ENCODE results near the gene OR6J1. TPM values are rescaled to one million over a fixed set of nuclear protein-coding genes. Genes with fewer than 3 reads are reported as not detected.

OR6J1 gene
- total and polyA plus RNA-seq, 2 donors (not counting 1 experiment from before 2014, with no cell fraction given): not detected

- no peaks in the 10 kb centered on the region for H3K36me3 ChIP-seq (ENCODE audit: control insufficient read depth, insufficient read depth, low read length)
- TF ChIP-seq EZH2 (IDR thresholded peaks at IDR 0.05; ENCODE audit: low read length, missing control alignments) (no peak), CTCF (conservative IDR thresholded peaks at IDR 0.05 in 1 of 2, IDR thresholded peaks at IDR 0.05 in 1 of 2; ENCODE audit: low read depth in 1 of 2, low read length in 2 of 2) (no peak)
- H2AFZ ChIP-seq (ENCODE audit: low read length): no peak overlapping the region
- no peaks in the 10 kb centered on the region for H4K20me1 ChIP-seq (ENCODE audit: control insufficient read depth, extremely low read depth, insufficient read depth, low read length)
- H3K4me3 ChIP-seq (replicated peaks in 1 of 4; ENCODE audit: control extremely low read depth in 1 of 4, insufficient read depth in 1 of 4, low read depth in 3 of 4, low read length in 4 of 4): no peak overlapping the region
- no peak overlapping the region for H3K27ac ChIP-seq (ENCODE audit: insufficient read depth, low read length)
- H3K27me3 ChIP-seq (ENCODE audit: control insufficient read depth, insufficient read depth, low read length): peaks cover 4% of the 10 kb centered on the region
- DNase-seq (ENCODE audit: low read depth in 2 of 2): no peak
- H3K9me3 ChIP-seq (ENCODE audit: control insufficient read depth, insufficient read depth, low read depth, low read length): no peaks in the 10 kb centered on the region
- no peaks in the 10 kb centered on the region for H3K79me2 ChIP-seq (ENCODE audit: control insufficient read depth, insufficient read depth, low read length)
- no peak overlapping the region for H3K9ac ChIP-seq (ENCODE audit: insufficient read depth, low read length)
- no peak overlapping the region for H3K4me2 ChIP-seq (ENCODE audit: extremely low read depth, insufficient read depth, low read length)
- H3K4me1 ChIP-seq (ENCODE audit: control insufficient read depth, extremely low read depth, insufficient read depth, low read length): no peaks in the 10 kb centered on the region
Measured at GRCh38 chr14:22634233-22634900, 9.8 kb downstream of the OR6J1 start.

- H3K4me1 ChIP-seq (ENCODE audit: control insufficient read depth, extremely low read depth, insufficient read depth, low read length): no peaks in the 10 kb centered on the region
- no peaks in the 10 kb centered on the region for H3K36me3 ChIP-seq (ENCODE audit: control insufficient read depth, insufficient read depth, low read length)
- H3K4me2 ChIP-seq (ENCODE audit: extremely low read depth, insufficient read depth, low read length): no peak overlapping the region
- peak; percentile 92 to 97 for DNase-seq (ENCODE audit: low read depth in 2 of 2)
- no peak overlapping the region for H3K27ac ChIP-seq (ENCODE audit: insufficient read depth, low read length)
- H3K27me3 ChIP-seq (ENCODE audit: control insufficient read depth, insufficient read depth, low read length): peaks cover 4% of the 10 kb centered on the region
- no peak overlapping the region for H2AFZ ChIP-seq (ENCODE audit: low read length)
- TF ChIP-seq EZH2 (IDR thresholded peaks at IDR 0.05; ENCODE audit: low read length, missing control alignments): no peak
- TF ChIP-seq CTCF (conservative IDR thresholded peaks at IDR 0.05 in 1 of 2, IDR thresholded peaks at IDR 0.05 in 1 of 2; ENCODE audit: low read depth in 1 of 2, low read length in 2 of 2): no peak
- no peaks in the 10 kb centered on the region for H4K20me1 ChIP-seq (ENCODE audit: control insufficient read depth, extremely low read depth, insufficient read depth, low read length)
- H3K9ac ChIP-seq (ENCODE audit: insufficient read depth, low read length): no peak overlapping the region
- H3K79me2 ChIP-seq (ENCODE audit: control insufficient read depth, insufficient read depth, low read length): no peaks in the 10 kb centered on the region
- no peaks in the 10 kb centered on the region for H3K9me3 ChIP-seq (ENCODE audit: control insufficient read depth, insufficient read depth, low read depth, low read length)
- H3K4me3 ChIP-seq (replicated peaks in 1 of 4; ENCODE audit: control extremely low read depth in 1 of 4, insufficient read depth in 1 of 4, low read depth in 3 of 4, low read length in 4 of 4): no peak overlapping the region
Measured at GRCh38 chr14:22630486-22630885, 13.7 kb downstream of the OR6J1 start.

- no peaks in the 10 kb centered on the region for H4K20me1 ChIP-seq (ENCODE audit: control insufficient read depth, extremely low read depth, insufficient read depth, low read length)
- no peak overlapping the region for H3K9ac ChIP-seq (ENCODE audit: insufficient read depth, low read length)
- H3K4me2 ChIP-seq (ENCODE audit: extremely low read depth, insufficient read depth, low read length): no peak overlapping the region
- no peak overlapping the region for H3K27ac ChIP-seq (ENCODE audit: insufficient read depth, low read length)
- peak in 1 of 2 donors; percentile 29 for DNase-seq (ENCODE audit: low read depth in 2 of 2)
- no peak overlapping the region for H2AFZ ChIP-seq (ENCODE audit: low read length)
- H3K27me3 ChIP-seq (ENCODE audit: control insufficient read depth, insufficient read depth, low read length): peaks cover 4% of the 10 kb centered on the region
- no peak overlapping the region for H3K4me3 ChIP-seq (replicated peaks in 1 of 4; ENCODE audit: control extremely low read depth in 1 of 4, insufficient read depth in 1 of 4, low read depth in 3 of 4, low read length in 4 of 4)
- TF ChIP-seq EZH2 (IDR thresholded peaks at IDR 0.05; ENCODE audit: low read length, missing control alignments) (no peak), CTCF (conservative IDR thresholded peaks at IDR 0.05 in 1 of 2, IDR thresholded peaks at IDR 0.05 in 1 of 2; ENCODE audit: low read depth in 1 of 2, low read length in 2 of 2) (peak in 1 of 2 donors; percentile 2)
- H3K36me3 ChIP-seq (ENCODE audit: control insufficient read depth, insufficient read depth, low read length): no peaks in the 10 kb centered on the region
- no peaks in the 10 kb centered on the region for H3K4me1 ChIP-seq (ENCODE audit: control insufficient read depth, extremely low read depth, insufficient read depth, low read length)
- no peaks in the 10 kb centered on the region for H3K9me3 ChIP-seq (ENCODE audit: control insufficient read depth, insufficient read depth, low read depth, low read length)
- no peaks in the 10 kb centered on the region for H3K79me2 ChIP-seq (ENCODE audit: control insufficient read depth, insufficient read depth, low read length)
Measured at GRCh38 chr14:22630066-22630465, 14.1 kb downstream of the OR6J1 start.
